ENCODE results near the gene SRRM3. TPM values are rescaled to one million over a fixed set of nuclear protein-coding genes. Genes with fewer than 3 reads are reported as not detected.

Gene SRRM3
- total and polyA plus RNA-seq, 2 experiments from 2014 or later, result 8.6 to 13.8 TPM

- Mint-ChIP-seq H3K4me1 (peaks cover 26% of the 10 kb centered on the region), H3K27me3 (ENCODE audit: insufficient read depth, low read depth, poor library complexity) (peaks cover 5% of the 10 kb centered on the region), H3K9me3 (no peaks in the 10 kb centered on the region), H3K27ac (no peak overlapping the region), H3K4me3 (no peak overlapping the region), H3K36me3 (ENCODE audit: low read depth) (peaks cover 86% of the 10 kb centered on the region)
- Histone ChIP-seq H4K20me1 (replicated peaks; ENCODE audit: insufficient read depth) (peaks cover 74% of the 10 kb centered on the region), H3K4me1 (ENCODE audit: insufficient read depth) (no peaks in the 10 kb centered on the region; the same call in 1 of the 2 replicates), H3K27ac (ENCODE audit: low read depth) (no peak overlapping the region), H2AFZ (no peak overlapping the region), H3F3A (replicated peaks; ENCODE audit: low read depth) (peaks cover 53% of the 10 kb centered on the region; the same call in 1 of the 2 replicates), H3K79me2 (replicated peaks; ENCODE audit: insufficient read depth) (peaks cover 84% of the 10 kb centered on the region), H3K4me3 (no peak overlapping the region), H3K9me2 (ENCODE audit: insufficient read depth) (no peaks in the 10 kb centered on the region), H3K4me2 (no peak overlapping the region), H3K27me3 (ENCODE audit: insufficient read depth) (no peaks in the 10 kb centered on the region), H3K36me3 (ENCODE audit: insufficient read depth) (peaks cover 40% of the 10 kb centered on the region)
- DNase-seq (ENCODE audit: low spot score), result no peak
- TF ChIP-seq CTCF (conservative IDR thresholded peaks at IDR 0.05; ENCODE audit: low read depth in 2 of 2), result no peak
- TF ChIP-seq, protein P1, sequence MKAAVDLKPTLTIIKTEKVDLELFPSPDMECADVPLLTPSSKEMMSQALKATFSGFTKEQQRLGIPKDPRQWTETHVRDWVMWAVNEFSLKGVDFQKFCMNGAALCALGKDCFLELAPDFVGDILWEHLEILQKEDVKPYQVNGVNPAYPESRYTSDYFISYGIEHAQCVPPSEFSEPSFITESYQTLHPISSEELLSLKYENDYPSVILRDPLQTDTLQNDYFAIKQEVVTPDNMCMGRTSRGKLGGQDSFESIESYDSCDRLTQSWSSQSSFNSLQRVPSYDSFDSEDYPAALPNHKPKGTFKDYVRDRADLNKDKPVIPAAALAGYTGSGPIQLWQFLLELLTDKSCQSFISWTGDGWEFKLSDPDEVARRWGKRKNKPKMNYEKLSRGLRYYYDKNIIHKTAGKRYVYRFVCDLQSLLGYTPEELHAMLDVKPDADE (IDR thresholded peaks at IDR 0.05), result no peak
- no peak for ATAC-seq
These were observed 125.9 kb downstream of the SRRM3 start for GRCh38 chr7:76327610-76328009.

DNA sequence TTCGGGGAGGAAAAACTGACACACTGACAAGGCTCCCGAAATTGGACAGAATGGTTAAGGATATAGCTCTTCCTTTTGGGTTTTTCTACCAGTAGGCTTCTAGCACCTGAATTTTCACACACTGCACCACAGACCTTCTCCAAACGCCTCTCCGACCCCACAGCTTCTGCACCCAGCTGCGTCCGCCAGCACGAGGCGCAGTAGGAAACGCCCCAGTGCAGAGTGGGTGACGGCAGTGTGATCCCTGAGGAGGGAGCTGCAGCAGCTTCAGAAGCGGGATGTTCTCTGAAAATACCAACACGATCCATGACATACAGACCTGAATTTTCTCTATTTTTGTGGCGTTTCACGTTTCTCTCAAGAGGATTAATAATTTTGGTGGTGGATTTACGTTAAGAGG, 126.7 kb downstream of the SRRM3 start:
- Histone ChIP-seq H3K9me2 (ENCODE audit: insufficient read depth) (no peaks in the 10 kb centered on the region), H2AFZ (no peak overlapping the region), H3K4me2 (no peak overlapping the region), H4K20me1 (replicated peaks; ENCODE audit: insufficient read depth) (peaks cover 76% of the 10 kb centered on the region), H3K27me3 (ENCODE audit: insufficient read depth) (no peaks in the 10 kb centered on the region), H3K27ac (ENCODE audit: low read depth) (no peak overlapping the region), H3K4me1 (ENCODE audit: insufficient read depth) (no peaks in the 10 kb centered on the region; the same call in 1 of the 2 replicates), H3K4me3 (no peak overlapping the region), H3K79me2 (replicated peaks; ENCODE audit: insufficient read depth) (peaks cover 92% of the 10 kb centered on the region), H3F3A (replicated peaks; ENCODE audit: low read depth) (peaks cover 50% of the 10 kb centered on the region), H3K36me3 (ENCODE audit: insufficient read depth) (peaks cover 40% of the 10 kb centered on the region)
- Mint-ChIP-seq H3K9me3 (no peaks in the 10 kb centered on the region), H3K4me1 (peaks cover 28% of the 10 kb centered on the region), H3K27me3 (ENCODE audit: insufficient read depth, low read depth, poor library complexity) (peaks cover 7% of the 10 kb centered on the region), H3K27ac (peak overlapping the region; percentile 56; the same call in 1 of the 2 replicates), H3K4me3 (no peak overlapping the region), H3K36me3 (ENCODE audit: low read depth) (peaks cover 87% of the 10 kb centered on the region)
- ATAC-seq (no peak), DNase-seq (ENCODE audit: low spot score) (no peak)
- TF ChIP-seq EZH2phosphoT487 (IDR thresholded peaks at IDR 0.05; ENCODE audit: unreplicated experiment), result no peak
- TF ChIP-seq NANOG (IDR thresholded peaks at IDR 0.05; ENCODE audit: borderline replicate concordance), result no peak
- no peak for TF ChIP-seq EZH2 (IDR thresholded peaks at IDR 0.05; ENCODE audit: low read depth, unreplicated experiment)
- no peak for TF ChIP-seq STAT1 (IDR thresholded peaks at IDR 0.05; ENCODE audit: unreplicated experiment)
- TF ChIP-seq JUNB (IDR thresholded peaks at IDR 0.05; ENCODE audit: unreplicated experiment), result no peak
- TF ChIP-seq CTCF (conservative IDR thresholded peaks at IDR 0.05; ENCODE audit: low read depth in 2 of 2), result no peak
- no peak for TF ChIP-seq POLR2AphosphoS5 (IDR thresholded peaks at IDR 0.05; ENCODE audit: low read depth)
- TF ChIP-seq, protein P1 (IDR thresholded peaks at IDR 0.05), result no peak
- no peak for TF ChIP-seq ZNF331 (CRISPR knock-in tag; IDR thresholded peaks at IDR 0.05; ENCODE audit: low read depth)

Measured in GM23338 (cell line).